ENCODE results near the gene CTSK. TPM values are rescaled to one million over a fixed set of nuclear protein-coding genes. Genes with fewer than 3 reads are reported as not detected.

Gene CTSK
- total RNA-seq: 224 and 295 TPM in 2 replicates

GRCh38 chr1:150808121-150808520, at the start of gene CTSK:
TSS of gene CTSK (minus strand) at chr1:150808260. CDS start at chr1:150806805, 1,455 bp downstream.

GRCh38 chr1:150765296-150765976, 42.6 kb downstream of the CTSK start, which contains the start of gene CTSS:
TSS of gene CTSS (minus strand) at chr1:150765778. CDS start at chr1:150764763, 1,015 bp downstream.

Other genes with a start within 250 kb of the CTSK start
- gene MCL1, start 228.7 kb downstream of the CTSK start, total RNA-seq: 190 and 202 TPM in 2 replicates
- gene ENSA, start 178.6 kb downstream of the CTSK start, total RNA-seq: 50.9 and 161 TPM in 2 replicates
- 13.6 and 15.3 TPM in 2 replicates for gene GOLPH3L, start 111.1 kb downstream of the CTSK start, total RNA-seq
- not detected in 2 replicates for gene HORMAD1, start 87.4 kb downstream of the CTSK start, total RNA-seq
- gene CTSS, start 42.5 kb downstream of the CTSK start, total RNA-seq: 2.3 and 6.1 TPM in 2 replicates
- 46.3 and 54.3 TPM in 2 replicates for gene ARNT, start 68.3 kb upstream of the CTSK start, total RNA-seq
- not detected in 2 replicates for gene CTXND2, start 78.9 kb upstream of the CTSK start, total RNA-seq
- 35.9 and 42.5 TPM in 2 replicates for gene SETDB1, start 118.1 kb upstream of the CTSK start, total RNA-seq
- gene CERS2, start 166.6 kb upstream of the CTSK start, total RNA-seq: 87.1 and 170 TPM in 2 replicates
- gene ANXA9, start 174.0 kb upstream of the CTSK start, total RNA-seq: 0.17 and 0.29 TPM in 2 replicates
- gene MINDY1, start 198.6 kb upstream of the CTSK start, total RNA-seq: 13.4 and 15.0 TPM in 2 replicates
- 7.1 and 9.8 TPM in 2 replicates for gene PRUNE1, start 200.2 kb upstream of the CTSK start, total RNA-seq
- under 0.01 and 0.17 TPM in 2 replicates for gene BNIPL, start 228.3 kb upstream of the CTSK start, total RNA-seq
- gene C1orf56, start 239.5 kb upstream of the CTSK start, total RNA-seq: 1.7 and 4.8 TPM in 2 replicates